Right renal pelvis (tissue), 4 donors: ENCODE results near the gene VLDLR. TPM values are rescaled to one million over a fixed set of nuclear protein-coding genes. Genes with fewer than 3 reads are reported as not detected.

Experiments
- DNase-seq, 4 donors: peaks; one replicate each; pipeline ENCODE4 v3.0.0-alpha.2; 2013; ENCODE audit warnings: low read depth in 4 of 4, low spot score in 3 of 4, missing footprints in 1 of 4
- polyA plus RNA-seq, 4 donors: library from polyadenylated mRNA; unstranded; fragments of 120-200 nt; gene quantifications; one replicate each; pipeline ENCODE4 v1.2.1, GENCODE V29; 2013; ENCODE audit not compliant: insufficient read length in 4 of 4

VLDLR gene
- polyA plus RNA-seq, 4 donors, result 27.9 to 41.3 (median 34.2) TPM

DNA sequence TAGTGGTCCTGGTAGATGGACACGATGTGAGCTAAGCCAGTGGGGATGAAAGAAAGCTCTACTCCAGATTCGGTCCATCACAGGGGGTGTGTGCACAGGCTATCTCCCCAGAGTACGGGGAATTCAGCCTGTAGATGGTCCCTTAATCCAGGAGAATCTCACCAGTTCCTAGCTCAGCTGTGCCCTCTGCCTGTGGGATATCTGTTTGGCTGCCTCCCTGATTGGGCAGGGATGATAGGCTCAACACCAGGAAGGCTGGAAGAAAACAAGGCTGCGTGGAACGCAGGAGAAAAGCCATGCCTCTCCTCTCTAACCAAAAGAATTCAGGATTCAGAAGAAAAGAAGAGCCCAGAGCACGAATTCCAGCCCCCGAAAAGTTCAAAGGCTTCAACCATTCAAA, 40.9 kb downstream of the VLDLR start:
- no peak for DNase-seq

DNA sequence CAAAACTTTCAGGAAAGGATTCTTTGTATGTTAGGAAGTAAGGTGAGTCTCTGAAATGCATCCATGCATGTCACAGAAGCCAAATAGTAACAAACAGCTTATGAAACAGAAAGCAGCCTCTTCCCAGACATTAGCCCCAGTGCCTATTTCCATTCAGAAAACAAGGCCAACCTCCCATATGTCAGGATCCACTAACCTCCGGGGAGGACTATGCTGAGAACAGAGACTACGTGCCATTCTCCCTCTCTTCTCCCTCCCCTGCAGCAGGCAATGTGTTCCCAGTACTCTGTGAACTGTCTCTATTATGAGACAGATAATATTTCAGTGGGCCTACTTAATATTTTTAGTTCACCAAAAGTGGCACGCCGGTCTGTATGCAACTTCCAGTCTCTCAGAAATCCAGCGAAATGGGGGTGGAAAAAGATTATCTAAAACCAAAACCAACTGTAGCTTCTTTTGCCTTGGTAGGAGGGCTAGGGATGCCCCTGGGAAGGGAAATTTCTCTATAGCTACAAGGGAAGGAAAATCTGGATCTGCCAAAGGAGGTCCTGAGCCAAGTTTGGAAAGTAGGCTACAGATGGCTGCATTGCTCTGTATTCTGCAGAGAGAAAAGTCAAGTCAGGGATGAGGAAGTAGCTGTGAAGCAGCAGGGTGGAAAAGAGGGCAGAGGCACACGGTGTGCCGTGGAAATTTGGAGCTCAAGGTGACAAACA, 42.0 kb downstream of the VLDLR start:
- DNase-seq, result no peak

DNA sequence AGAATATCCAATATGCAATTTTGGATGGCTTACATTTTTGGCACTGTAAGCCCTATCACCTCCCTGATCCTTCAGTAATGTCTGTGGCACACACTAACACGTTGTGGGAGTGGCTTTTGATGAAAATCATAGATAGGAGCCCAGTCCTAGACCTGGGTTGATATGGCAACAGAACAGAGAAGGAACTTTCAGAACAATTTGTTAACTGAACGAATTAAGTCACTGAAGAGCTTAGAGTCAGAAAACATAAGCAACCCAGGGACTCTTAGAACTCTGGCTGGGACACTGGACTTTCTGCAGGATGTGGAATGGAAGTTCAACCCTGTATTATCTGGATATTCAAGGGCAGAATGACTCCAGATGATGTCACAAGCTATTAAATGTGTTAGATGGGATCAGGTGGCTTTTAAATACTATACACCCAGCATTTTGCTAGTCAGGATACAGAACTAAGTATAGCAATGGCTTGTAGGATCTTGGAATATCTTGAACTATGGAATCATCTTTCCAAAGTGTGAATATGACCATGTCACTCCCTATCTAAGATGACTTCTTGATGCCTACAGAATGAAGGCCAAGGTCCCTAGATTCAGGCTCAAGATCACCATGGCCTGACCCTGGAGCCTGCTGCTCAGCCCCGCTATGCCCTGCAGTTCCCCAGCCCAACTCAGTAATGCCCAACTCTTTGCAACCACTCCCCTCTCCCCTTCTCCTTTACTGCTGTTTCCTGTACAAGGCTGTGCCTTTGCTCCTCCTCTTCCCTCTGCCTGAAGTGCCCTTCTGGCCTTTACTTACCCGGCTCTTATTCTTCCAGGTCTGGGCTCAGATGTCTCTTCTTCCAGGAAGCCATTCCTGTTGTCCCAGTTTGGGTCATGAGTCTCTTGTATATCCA, 42.8 kb downstream of the VLDLR start:
- no peak for DNase-seq

DNA sequence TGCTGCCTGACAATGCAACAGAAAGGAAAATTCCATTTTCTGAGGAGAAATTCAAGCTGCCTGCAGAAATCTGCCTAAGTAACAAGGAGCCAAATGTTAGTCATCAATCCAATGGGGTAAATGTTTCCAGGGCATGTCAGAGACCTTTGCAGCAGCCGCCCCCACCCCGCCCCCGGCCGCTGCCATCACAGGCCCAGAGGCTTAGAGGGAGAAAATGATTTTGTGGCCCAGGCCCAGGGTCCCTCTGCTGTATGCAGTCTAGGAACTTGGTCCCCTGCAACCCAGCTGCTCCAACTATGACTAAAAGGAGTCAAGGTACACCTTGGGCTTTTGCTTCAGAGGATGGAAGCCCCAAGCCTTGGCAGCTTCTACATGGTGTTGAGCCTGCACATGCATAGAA, 45.0 kb downstream of the VLDLR start:
- no peak for DNase-seq

DNA sequence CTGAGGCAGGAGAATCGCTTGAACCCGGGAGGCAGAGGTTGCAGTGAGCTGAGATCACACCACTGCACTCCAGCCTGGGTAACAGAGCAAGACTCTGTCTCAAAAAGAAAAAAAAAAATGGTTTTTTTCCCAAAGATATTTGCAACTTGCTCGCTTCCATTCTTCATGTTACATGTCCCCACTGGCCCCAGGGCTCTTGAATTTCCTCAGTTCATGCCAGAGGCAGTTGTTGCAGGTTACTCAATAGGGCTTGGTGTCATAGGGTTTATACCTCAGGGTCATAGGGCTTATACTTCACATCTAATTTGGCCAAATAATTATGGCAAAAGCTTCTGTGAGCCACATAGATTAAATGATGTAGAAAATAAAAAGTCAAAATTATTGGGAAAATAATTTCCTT, 51.6 kb downstream of the VLDLR start:
- no peak for DNase-seq

DNA sequence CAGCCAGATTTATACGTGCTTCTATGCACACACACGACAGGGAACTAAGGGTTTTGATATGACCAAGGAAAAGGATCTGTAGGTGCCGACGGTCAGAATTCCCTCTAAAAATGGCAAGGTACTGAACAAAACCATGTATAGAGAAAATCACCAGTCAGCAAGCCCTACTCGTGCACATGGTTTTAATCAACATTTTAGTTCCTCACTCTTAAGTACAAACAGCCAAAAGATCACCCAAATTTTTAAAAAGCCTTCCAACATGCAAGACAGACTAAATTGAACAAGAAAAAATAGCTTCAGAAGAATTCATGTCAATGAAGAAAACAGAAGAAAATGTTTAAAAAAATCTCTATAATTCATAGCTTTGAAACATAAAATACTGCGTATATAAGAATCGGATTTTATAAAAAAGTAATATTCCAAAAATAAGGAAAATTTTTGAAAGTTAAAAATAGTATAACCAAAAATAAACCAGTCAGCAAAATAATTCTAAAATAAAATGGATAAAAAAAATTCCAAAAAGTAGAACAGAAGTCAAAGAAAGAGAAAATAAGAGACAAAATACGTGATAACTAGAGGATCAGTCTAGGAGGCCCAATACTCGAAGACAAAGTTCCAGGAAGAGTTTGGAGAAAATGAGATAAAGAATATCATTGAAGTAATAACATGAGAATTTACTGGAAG, 52.7 kb downstream of the VLDLR start:
- no peak for DNase-seq

DNA sequence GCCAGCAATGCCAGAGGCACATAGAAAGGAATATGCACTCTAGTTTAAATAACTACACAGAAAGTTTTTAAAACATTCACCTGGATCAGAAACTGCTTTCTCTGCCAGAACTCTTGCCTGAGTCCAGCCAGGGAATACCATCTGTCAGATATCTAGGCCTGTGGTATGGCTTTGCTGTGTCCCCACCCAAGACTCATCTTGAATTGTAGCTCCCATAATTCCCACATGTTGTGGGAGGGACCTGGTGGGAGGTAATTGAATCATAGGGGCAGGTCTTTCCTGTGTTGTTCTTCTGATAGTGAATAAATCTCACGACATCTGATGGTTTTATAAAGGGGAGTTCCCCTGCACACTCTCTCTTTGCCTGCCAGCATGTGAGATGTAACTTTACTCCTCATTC, 54.2 kb downstream of the VLDLR start:
- no peak for DNase-seq

DNA sequence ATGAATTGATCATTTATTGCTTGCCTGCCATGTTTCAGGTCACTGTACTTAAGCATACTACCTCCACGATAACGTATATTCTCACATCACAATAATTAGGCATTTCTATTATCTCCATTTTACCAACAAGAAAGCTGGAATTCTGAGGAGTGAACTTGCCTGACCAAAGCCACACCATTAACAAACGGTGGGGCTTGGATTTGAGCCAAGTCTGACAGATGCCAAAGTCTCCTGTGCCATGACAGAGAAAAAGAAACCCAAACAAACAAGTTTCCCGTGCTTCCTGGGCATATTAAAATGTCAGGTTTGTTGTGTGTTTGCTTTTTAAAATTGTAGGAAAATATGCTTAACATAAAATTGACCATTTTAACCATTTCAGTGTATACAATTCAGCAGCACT, 54.9 kb downstream of the VLDLR start:
- DNase-seq, result no peak

DNA sequence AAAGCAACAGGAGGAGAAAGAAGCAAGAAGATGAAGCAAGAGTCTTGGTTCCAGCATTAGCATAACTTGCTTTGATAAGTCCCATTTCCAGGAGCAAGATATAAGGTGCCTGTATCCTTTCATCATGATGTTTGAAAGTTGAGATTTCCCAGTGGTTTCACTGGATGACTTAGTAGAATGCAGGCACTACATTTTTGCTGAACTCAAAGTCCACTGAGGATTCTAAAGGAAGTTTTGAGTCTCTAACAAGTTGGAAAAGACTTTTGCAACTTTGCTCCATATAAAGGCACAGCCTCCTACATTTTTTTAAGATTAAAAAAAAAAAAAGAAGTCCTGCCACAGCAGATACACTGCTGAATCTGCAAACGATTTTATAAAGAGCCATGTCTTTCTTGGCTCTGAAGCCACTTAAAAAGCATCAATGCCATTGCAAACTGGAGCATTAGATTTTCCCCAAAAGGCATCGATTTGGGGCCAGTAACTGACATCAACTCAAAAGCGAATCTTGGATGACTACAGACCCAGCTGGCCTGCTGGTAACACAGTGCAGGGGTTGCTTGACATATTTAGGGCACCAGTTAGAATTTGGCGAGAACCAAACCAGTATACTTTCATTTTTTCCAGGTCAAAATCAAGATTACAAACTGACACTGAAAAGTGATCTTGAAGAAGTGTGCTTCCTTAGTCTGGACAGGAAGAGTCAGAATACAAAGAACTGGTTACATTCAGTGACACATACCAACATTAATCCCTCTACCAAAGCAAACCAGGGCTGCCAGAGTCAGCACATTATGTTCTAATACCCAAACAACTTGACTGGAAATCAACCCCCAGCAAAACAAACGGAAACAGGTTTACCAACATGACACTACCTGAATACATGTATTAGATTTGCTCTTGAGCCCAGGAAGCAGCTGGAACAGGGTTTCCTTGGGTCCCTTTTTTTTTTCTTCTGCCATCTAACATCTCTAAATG, 56.6 kb downstream of the VLDLR start:
- DNase-seq, result no peak

DNA sequence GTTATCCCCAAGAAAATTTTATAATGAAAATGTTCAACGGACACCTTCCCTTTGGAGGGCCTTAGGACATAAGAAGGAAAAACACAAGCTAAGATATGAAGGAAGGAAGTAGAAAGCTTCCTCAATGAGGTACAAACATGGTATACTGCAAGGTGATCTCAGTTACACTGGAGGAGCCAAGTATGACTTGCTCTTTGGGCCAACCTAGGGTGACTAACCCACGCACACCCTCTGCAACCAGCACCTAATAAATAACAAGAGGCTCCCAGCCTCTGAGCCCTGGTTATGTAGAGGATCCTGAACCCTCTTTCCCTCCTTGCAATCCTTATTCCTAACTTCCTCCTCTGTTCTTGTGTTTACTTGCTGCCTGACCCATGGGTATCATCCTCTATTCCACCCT, 57.4 kb downstream of the VLDLR start:
- DNase-seq, result no peak

DNA sequence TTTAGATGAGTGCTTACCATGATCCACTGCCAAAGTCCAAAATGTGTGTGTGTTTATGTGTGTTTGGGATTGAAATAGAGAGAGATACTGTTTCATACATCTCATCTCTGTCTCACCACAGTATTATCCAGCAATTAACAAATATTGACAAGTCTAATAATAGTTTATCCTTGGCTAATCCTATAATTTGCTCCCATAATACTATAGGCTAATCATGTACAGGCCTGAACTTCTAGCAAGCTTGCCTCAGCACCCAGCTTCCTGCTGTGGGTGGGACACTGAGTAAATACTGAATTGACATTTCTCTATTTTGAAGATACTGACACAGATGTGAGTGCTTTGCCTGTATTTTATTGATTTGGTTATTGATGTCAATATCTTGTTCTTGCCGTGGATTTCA, 60.4 kb downstream of the VLDLR start:
- no peak for DNase-seq

DNA sequence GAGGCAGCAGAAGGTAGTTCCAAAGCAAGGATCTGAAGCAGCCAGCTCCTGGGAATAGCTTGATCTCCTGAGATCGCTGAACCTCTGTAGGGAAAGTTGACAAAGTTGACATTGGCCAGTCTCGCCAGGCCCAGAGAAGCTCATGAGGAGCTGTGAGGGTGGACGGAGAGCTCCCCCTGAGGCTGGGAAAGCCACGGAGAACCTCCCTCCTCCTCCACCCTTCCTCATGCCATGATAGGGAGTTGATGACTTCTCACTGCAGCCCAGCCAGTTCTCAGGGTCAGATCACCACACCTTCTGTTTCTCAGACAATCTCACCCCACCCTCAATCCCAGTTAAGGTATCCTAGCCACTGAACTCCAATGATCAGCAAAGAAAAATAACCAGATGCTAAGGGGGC, 65.3 kb downstream of the VLDLR start:
- no peak for DNase-seq

DNA sequence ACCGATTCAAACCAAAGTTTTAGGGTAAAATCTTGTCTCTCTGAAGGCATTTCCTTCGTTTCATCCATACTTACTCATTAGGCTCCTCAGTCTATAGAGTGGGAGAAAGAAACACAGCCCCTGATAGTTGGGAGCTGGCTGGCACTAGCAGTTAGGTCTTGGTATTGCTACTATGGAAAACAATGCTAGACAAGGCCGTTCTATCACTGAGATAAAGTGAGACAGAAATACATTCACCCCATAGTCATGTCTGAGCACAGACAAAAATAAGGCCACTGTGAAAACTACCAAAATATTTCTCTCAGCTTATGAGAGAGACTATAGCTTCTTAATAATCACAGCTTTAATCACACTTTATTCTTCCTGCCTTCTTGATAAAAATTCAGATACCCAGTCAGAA, 67.0 kb downstream of the VLDLR start:
- DNase-seq, result no peak

DNA sequence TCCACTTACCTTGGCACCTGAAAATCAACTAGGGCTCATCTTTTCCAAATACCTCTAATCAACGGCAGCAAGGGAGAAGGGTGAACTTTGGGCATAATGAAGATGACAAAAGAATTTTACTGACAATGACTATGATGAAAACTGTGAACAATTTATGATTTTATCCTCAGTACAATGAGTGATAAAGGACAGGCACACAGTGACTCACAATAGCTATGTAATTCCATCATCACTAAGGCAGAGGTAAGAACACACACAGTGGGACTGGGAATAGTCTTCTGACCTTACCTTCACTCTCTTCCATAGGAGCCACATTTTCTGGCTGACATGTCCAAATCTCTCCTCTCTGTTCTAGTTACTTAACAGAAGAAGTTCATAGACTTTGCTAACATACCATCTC, 69.6 kb downstream of the VLDLR start:
- DNase-seq, result no peak

DNA sequence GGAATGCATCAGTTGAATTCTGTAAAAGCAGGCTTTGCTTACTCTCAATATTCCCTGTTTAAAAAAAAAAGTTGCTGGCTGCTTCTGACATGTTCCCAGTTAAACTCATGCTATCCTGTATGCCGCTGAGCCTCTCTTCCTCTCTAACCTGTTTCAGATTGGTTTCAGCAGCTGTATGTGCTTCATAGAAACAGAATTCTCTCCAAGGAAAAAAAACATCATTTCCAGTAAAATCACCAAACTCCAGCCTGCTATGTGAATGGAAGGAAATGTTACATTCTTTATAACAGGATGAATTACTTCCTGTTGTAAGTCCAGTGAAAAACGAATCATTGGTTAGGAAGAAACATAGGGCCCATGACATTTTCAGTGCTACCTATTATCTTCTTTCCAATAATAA, 70.0 kb downstream of the VLDLR start:
- DNase-seq, result no peak

DNA sequence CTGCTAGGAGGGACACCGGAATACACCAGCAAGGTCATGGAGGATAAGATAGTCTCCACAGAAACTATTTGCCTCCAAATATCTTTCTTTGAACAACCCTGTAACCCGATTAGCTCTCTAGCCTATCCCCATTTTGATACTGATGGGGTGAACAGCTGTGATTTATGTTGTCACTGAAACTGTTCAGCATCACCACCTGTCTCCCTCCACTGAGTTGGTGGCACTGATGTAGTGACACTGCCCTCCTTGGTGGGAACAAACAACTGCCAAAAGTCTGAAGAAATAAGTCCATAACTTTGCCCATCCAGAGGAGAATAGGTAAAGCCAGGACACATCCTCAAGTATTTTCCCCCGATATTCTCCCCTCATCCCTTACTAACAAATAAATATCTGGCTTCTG, 71.5 kb downstream of the VLDLR start:
- DNase-seq, result no peak

DNA sequence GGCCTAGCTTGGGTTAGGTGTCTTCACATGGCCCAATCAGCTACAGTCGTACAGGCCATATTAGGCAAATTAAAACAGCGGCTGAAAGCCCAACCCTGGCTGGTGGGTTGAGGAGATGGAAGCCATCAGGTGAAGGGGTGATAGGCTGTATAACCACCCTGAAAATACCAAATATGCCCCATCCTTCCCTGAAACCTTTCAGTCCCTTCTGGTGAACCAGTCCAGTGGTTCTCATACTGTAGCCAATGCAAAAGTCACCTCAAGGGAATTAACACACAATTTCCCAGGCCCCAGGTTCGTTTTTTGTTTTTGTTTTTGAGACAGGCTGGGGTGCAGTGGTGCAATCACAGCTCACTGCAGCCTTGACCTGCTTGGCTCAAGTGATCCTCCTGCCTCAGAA, 75.9 kb downstream of the VLDLR start:
- no peak for DNase-seq

DNA sequence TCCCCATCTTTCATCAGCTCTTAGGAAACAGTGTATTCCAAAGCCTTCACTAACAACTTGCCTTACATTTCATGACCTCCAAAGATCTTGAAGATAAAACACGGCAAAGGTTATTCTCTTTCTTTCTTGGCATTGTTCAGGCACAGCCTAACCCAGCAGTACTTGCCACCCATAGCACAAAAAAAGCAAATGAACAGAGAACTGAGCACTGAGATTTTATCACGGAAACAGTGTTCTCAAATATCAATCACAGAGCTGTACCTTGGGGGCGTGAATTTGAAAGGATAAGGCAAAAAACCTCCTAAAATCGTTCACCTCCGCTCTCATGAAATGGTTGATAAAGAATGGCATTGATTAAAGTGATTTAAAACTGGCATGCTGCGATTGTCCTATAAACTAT, 78.8 kb downstream of the VLDLR start:
- DNase-seq, result no peak

DNA sequence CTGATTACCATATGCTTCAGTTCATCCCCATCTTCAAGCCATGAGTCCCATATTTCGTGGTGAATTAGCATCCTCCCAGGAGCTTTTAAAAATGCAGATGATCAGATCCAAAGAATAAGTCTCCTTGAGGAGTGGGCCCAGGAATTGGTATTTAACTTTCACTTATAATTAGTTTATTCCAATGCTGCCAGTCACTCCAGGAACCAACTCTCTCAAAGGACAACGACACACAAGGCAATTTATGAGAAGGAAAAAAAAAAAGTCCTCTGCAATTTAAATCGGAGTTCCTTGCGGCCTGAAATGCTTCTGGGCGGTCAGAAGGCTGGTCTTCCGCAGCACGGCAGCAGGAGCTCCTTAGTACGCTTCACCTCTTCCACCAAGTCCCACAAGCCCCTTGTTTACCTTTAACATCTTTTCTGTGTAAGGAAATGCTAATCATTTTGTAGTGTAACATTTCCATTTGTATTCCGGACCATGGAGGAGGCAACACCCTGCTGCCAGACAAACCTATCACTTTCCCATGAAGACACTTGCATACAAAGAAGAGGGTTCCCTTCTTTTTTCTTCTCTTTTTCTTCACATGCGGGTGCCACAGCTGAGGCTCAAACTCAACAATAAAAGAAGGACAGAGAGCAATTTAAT, 79.4 kb downstream of the VLDLR start:
- no peak for DNase-seq

DNA sequence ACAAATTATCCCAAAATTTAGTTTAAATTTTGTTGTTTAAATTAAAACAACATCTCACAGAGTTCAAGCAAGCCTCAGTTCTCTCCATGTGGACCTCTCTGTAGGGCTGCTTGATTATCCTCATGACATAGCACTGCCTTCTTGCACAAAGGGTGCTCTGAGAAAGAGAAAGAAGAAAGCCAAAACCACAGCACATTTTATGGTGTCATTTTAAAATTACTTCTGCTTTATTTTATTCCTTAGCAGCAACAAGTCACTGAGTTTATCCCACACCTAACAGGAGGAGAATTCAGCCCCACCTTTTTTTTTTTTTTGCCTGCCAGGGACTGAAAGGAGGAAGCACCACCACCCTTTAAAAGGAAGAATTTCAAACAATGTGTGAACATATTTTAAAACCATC, 82.9 kb downstream of the VLDLR start:
- no peak for DNase-seq
